ENCODE measurements around the gene CHAT.

DNA sequence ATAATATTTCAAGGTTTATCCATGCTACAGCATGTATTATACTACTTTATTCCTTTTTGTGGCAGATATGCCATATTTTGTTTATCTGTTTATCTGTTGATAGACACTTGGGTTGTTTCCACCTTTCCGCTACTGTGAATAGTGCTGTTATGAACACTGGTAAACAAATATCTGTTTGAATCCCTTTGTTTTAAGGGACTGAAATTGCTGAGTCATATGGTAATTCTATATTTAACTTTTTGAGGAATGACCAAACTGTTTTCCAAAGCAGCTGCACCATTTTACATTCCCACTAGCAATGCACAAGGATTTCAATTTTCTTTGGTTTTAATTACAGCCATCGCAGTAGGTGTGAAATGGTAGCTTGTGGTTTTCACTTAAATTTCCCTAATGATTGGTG, 69.0 kb downstream of the CHAT start:
- TF ChIP-seq, protein P1, sequence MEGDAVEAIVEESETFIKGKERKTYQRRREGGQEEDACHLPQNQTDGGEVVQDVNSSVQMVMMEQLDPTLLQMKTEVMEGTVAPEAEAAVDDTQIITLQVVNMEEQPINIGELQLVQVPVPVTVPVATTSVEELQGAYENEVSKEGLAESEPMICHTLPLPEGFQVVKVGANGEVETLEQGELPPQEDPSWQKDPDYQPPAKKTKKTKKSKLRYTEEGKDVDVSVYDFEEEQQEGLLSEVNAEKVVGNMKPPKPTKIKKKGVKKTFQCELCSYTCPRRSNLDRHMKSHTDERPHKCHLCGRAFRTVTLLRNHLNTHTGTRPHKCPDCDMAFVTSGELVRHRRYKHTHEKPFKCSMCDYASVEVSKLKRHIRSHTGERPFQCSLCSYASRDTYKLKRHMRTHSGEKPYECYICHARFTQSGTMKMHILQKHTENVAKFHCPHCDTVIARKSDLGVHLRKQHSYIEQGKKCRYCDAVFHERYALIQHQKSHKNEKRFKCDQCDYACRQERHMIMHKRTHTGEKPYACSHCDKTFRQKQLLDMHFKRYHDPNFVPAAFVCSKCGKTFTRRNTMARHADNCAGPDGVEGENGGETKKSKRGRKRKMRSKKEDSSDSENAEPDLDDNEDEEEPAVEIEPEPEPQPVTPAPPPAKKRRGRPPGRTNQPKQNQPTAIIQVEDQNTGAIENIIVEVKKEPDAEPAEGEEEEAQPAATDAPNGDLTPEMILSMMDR (IDR thresholded peaks at IDR 0.05; ENCODE audit: extremely low read depth in 1 of 2, insufficient read depth in 1 of 2, low read depth in 1 of 2, low read length in 2 of 2) = no peak
- no peak for TF ChIP-seq JUN (IDR thresholded peaks at IDR 0.05; ENCODE audit: borderline replicate concordance, insufficient read depth, insufficient read length, low read depth)
- TF ChIP-seq EZH2 (IDR thresholded peaks at IDR 0.05; ENCODE audit: borderline replicate concordance, low read depth, low read length, severe bottlenecking) = no peak
- no peak for TF ChIP-seq POLR2AphosphoS5 (IDR thresholded peaks at IDR 0.05; ENCODE audit: insufficient read depth, low read depth, low read length)
- TF ChIP-seq POLR2A (IDR thresholded peaks at IDR 0.05; ENCODE audit: low read depth, low read length) = no peak
- TF ChIP-seq, protein P2, sequence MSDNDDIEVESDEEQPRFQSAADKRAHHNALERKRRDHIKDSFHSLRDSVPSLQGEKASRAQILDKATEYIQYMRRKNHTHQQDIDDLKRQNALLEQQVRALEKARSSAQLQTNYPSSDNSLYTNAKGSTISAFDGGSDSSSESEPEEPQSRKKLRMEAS (IDR thresholded peaks at IDR 0.05; ENCODE audit: insufficient read depth, insufficient read length) = no peak
